NCI-H446 treated with DMSO at 0.1 percent for 48 hours (cell line): ENCODE measurements around the gene KRTAP5-10.
"Not testable (repeated sequence)": the region's sequence is repeated elsewhere in the genome, so short reads cannot be mapped to it uniquely, and the experiment has no call there.

Experiments
- DNase-seq: peaks from one replicate; lab custom pipeline; 2025; lab: John Stamatoyannopoulos, UW

KRTAP5-10 gene

GRCh38 chr11:71611218-71611910 lies 46.0 kb downstream of the KRTAP5-10 start:
- not testable (repeated sequence) for DNase-seq

DNA sequence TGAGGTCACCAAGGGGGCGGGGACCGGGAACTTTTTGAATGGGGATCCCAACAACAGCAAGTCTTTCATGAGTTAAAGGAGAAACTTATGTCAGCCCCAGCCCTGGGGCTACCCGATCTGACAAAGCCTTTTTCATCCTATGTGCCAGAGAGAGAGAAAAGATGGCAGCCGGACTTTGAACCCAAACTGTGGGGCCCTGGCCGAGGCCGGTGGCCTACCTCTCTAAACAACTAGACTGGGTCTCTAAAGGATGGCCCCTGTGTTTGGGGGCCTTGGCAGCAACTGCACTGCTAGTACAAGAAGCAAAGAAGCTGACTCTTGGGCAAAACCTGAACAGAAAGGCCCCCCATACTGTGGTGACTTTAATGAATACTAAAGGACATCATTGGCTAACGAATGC lies 48.6 kb downstream of the KRTAP5-10 start:
- not testable (repeated sequence) for DNase-seq

DNA sequence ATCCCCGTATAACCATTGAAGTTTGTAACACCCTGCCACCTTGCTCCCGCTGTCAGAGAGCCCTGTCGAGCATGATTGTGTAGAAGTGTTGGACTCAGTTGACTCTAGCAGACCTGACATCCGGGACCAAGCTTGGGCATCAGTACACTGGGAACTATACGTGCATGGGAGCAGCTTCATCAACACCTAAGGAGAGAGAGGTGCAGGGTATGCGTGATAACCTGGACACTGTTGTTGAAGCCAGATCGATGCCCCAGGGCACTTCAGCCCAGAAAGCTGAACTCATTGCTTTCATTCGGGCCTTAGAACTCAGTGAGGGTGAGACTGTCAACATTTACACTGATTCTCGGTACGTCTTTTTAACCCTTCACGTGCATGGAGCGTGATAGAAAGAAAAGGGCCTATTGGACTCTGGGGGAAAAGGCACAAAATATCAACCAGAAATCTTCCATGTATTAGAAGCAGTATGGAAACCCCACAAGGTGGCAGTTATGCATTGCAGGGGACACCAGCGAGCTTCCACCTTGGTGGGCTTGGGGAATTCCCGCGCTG lies 49.1 kb downstream of the KRTAP5-10 start:
- DNase-seq: not testable (repeated sequence)

GRCh38 chr11:71615003-71615402 lies 49.6 kb downstream of the KRTAP5-10 start:
- DNase-seq: not testable (repeated sequence)
